MCF 10A (cell line): ENCODE measurements around the gene GSG1L. TPM values are rescaled to one million over a fixed set of nuclear protein-coding genes. Genes with fewer than 3 reads are reported as not detected.

ENCODE experiments used
- BruUV-seq: library from RNA; stranded (reverse); fragments of 400-500 nt; replicated peaks from 2 replicates; lab custom pipeline; 2021; lab: Mats Ljungman, UMichigan
- CTCF ChIA-PET: fragments of 300-600 bp; sonication (Branson Sonifier 250); formaldehyde crosslinking; extraction: SDS; loops from one replicate; lab custom pipeline; 2021; ENCODE audit warnings: antibody characterized with exemption, inconsistent platforms; lab: Yijun Ruan, JAX
- POLR2A ChIA-PET: fragments of 300-600, 350-650 bp; sonication (Branson Sonifier 250); formaldehyde crosslinking; extraction: SDS; loops from one replicate; lab custom pipeline; 2020; ENCODE audit warnings: antibody characterized with exemption, inconsistent platforms; lab: Yijun Ruan, JAX
- DNase-seq: peaks from one replicate; pipeline ENCODE4 v3.0.0-alpha.2; 2018; ENCODE audit not compliant: unreplicated experiment
- H3K27ac Mint-ChIP-seq: one replicate; pipeline ENCODE4 v1.8.0; 2022; ENCODE audit warnings: mild to moderate bottlenecking, low read depth, mixed read lengths; ENCODE audit not compliant: unreplicated experiment
- H3K27me3 Mint-ChIP-seq: one replicate; pipeline ENCODE4 v1.8.0; 2022; ENCODE audit warnings: mixed read lengths; ENCODE audit not compliant: insufficient read depth, unreplicated experiment
- H3K36me3 Mint-ChIP-seq: one replicate; pipeline ENCODE4 v1.8.0; 2022; ENCODE audit warnings: mild to moderate bottlenecking, moderate library complexity, mixed read lengths; ENCODE audit not compliant: insufficient read depth, unreplicated experiment
- H3K4me1 Mint-ChIP-seq: one replicate; pipeline ENCODE4 v1.8.0; 2022; ENCODE audit warnings: mixed read lengths; ENCODE audit not compliant: insufficient read depth, unreplicated experiment
- H3K4me3 Mint-ChIP-seq: one replicate; pipeline ENCODE4 v1.8.0; 2022; ENCODE audit warnings: mild to moderate bottlenecking, moderate library complexity, mixed read lengths; ENCODE audit not compliant: unreplicated experiment
- H3K9me3 Mint-ChIP-seq: one replicate; pipeline ENCODE4 v1.8.0; 2022; ENCODE audit warnings: mixed read lengths; ENCODE audit not compliant: unreplicated experiment
- CTCF ChIP-seq: fragments of 200-600 bp; IDR thresholded peaks from one replicate; pipeline ENCODE4 v1.8.0; 2022; ENCODE audit warnings: antibody characterized with exemption, mild to moderate bottlenecking; ENCODE audit not compliant: unreplicated experiment
- intact Hi-C: fragments of 100-400 bp; cut with micrococcal nuclease; formaldehyde crosslinking; loops from 2 replicates; pipeline ENCODE4 v1.14.1; 2022
- total RNA-seq: library from RNA; stranded (reverse); gene quantifications from 2 replicates; pipeline ENCODE4 v1.2.3, GENCODE V29; 2022

Gene GSG1L
- total RNA-seq, 1 experiment from 2014 or later: not detected

- Mint-ChIP-seq H3K27me3 (no peaks in the 10 kb centered on the region), H3K4me3 (no peak overlapping the region), H3K27ac (no peak overlapping the region), H3K36me3 (peaks cover 30% of the 10 kb centered on the region), H3K9me3 (no peaks in the 10 kb centered on the region), H3K4me1 (no peaks in the 10 kb centered on the region)
- no peak for TF ChIP-seq CTCF
- intact Hi-C loops: no loop called here
- no peak for DNase-seq
- ChIA-PET CTCF (interaction anchor here (0.7 kb wide), 1 partner anchor 101 kb away, joined by 3 read pairs; no protein-coding TSS in a partner anchor), POLR2A (no interaction called here)
- BruUV-seq: no TSS peak
These were observed 294.8 kb downstream of the GSG1L start for GRCh38 chr16:27768651-27769272.

DNA sequence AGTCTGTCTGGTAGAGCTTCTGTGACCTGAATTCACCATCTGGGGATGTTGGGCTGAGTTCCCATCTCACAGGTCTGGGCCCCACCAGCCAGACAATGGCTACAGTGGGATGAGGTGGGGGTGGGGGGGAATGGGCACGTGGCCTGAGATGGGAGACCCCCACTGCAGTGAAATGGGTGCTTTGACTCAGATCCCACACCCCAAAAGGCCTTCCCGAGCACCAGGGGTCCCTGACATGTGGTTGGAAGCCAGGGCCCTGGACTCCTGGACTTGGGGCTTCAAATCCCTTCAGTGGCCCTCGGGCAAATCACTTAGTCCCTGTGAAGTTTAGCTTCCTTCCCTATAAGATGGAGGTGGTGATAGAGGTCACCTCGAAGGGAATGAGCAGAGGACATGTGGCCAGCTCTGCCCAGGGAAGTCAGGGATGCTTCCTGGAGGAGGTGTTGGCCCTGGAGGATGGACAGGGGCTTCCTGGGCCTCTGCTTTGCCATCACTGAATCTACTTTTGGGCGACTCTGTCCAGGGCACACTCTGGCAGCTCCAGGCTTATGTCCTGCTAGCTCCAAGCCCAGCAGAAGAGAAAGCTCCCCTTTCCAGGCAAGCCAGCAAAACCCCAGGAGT, 295.4 kb downstream of the GSG1L start:
- Mint-ChIP-seq H3K9me3 (no peaks in the 10 kb centered on the region), H3K4me1 (no peaks in the 10 kb centered on the region)

DNA sequence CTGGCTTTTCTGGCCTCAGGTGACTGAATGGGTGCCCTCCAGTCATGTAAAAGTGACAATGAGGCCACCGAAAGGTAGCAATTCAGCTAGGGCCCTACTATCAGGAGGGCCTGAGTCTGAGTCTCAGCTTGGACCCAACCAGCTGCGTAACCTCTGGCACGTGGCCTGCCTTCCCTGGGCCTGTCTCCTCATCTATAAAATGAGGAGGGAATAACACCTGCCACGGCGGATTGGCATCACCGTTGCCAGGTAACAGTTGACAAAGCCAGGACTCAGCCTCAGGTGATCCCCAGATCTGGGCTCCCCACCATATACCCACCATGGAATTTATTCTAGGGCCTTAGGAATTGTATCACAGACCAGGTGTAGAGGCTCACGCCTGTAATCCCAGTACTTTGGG, 296.4 kb downstream of the GSG1L start:
- Mint-ChIP-seq H3K9me3 (no peaks in the 10 kb centered on the region), H3K36me3 (peaks cover 36% of the 10 kb centered on the region), H3K27me3 (no peaks in the 10 kb centered on the region), H3K4me1 (no peaks in the 10 kb centered on the region), H3K4me3 (no peak overlapping the region), H3K27ac (no peak overlapping the region)
- BruUV-seq: no TSS peak
- TF ChIP-seq CTCF: no peak
- intact Hi-C loops: no loop called here
- POLR2A ChIA-PET: interaction anchor here (0.6 kb wide), 1 partner anchor 227 kb away, joined by 3 read pairs; no protein-coding TSS in a partner anchor
- CTCF ChIA-PET: no interaction called here
- no peak for DNase-seq

More for the DNA sequence above, 295.4 kb downstream of the GSG1L start:
- intact Hi-C loops: no loop called here
- POLR2A ChIA-PET: no interaction called here
- no peak overlapping the region for H3K4me3 Mint-ChIP-seq
- CTCF ChIA-PET: interaction anchor here (0.7 kb wide), 1 partner anchor 102 kb away, joined by 3 read pairs; no protein-coding TSS in a partner anchor
- no peak for TF ChIP-seq CTCF
- no TSS peak for BruUV-seq
- H3K27ac Mint-ChIP-seq: no peak overlapping the region
- no peaks in the 10 kb centered on the region for H3K27me3 Mint-ChIP-seq
- no peak for DNase-seq
- H3K36me3 Mint-ChIP-seq: peaks cover 33% of the 10 kb centered on the region

- POLR2A ChIA-PET: interaction anchor here (0.6 kb wide), 1 partner anchor 226 kb away, joined by 3 read pairs; no protein-coding TSS in a partner anchor
- no peak for TF ChIP-seq CTCF
- CTCF ChIA-PET: no interaction called here
- Mint-ChIP-seq H3K36me3 (peaks cover 33% of the 10 kb centered on the region), H3K9me3 (no peaks in the 10 kb centered on the region), H3K27ac (no peak overlapping the region), H3K4me1 (no peaks in the 10 kb centered on the region), H3K4me3 (no peak overlapping the region), H3K27me3 (no peaks in the 10 kb centered on the region)
- DNase-seq: no peak
- BruUV-seq: no TSS peak
- intact Hi-C loops: no loop called here
These were observed 297.1 kb downstream of the GSG1L start for GRCh38 chr16:27766236-27766925.
